Liver (tissue), 9 donors: ENCODE results near the gene XPR1. TPM values are rescaled to one million over a fixed set of nuclear protein-coding genes. Genes with fewer than 3 reads are reported as not detected.

Experiments
- DNase-seq: peaks from one replicate; pipeline ENCODE4 v3.0.0-alpha.2; 2017; ENCODE audit warnings: low spot score
- H3K27ac ChIP-seq, 2 donors: one replicate each; pipeline ENCODE4 v1.7.0; 2013; ENCODE audit warnings: inconsistent platforms in 2 of 2, low read length in 2 of 2, control low read depth in 1 of 2, low read depth in 1 of 2, mild to moderate bottlenecking in 1 of 2
- H3K27me3 ChIP-seq, 4 donors: one replicate each; pipeline versions ENCODE4 v1.6.1 to v1.7.0; 2013; ENCODE audit warnings: low read length in 3 of 4, inconsistent platforms in 1 of 4, mild to moderate bottlenecking in 1 of 4, moderate library complexity in 1 of 4; ENCODE audit not compliant: control insufficient read depth in 4 of 4, insufficient read depth in 4 of 4
- H3K36me3 ChIP-seq, 4 donors: one replicate each; pipeline versions ENCODE4 v1.6.1 to v1.7.0; 2013; ENCODE audit warnings: low read length in 3 of 4, mild to moderate bottlenecking in 3 of 4, low read depth in 1 of 4, moderate library complexity in 1 of 4; ENCODE audit not compliant: control insufficient read depth in 4 of 4, insufficient read depth in 3 of 4
- H3K4me1 ChIP-seq, 4 donors: one replicate each; pipeline versions ENCODE4 v1.6.1 to v1.7.0; 2013; ENCODE audit warnings: low read length in 3 of 4, mild to moderate bottlenecking in 3 of 4, moderate library complexity in 1 of 4; ENCODE audit not compliant: control insufficient read depth in 4 of 4, insufficient read depth in 4 of 4
- H3K4me3 ChIP-seq, 3 donors: one replicate each; pipeline versions ENCODE4 v1.6.1 to v1.7.0; 2013; ENCODE audit warnings: low read length in 3 of 3, control low read depth in 1 of 3, low read depth in 1 of 3, mild to moderate bottlenecking in 1 of 3
- H3K9ac ChIP-seq, 2 donors: one replicate each; pipeline ENCODE4 v1.7.0; 2013; ENCODE audit warnings: low read length in 2 of 2, mild to moderate bottlenecking in 2 of 2, moderate library complexity in 2 of 2, control low read depth in 1 of 2, low read depth in 1 of 2
- H3K9me3 ChIP-seq, 4 donors: one replicate each; pipeline versions ENCODE4 v1.6.1 to v1.7.0; 2013; ENCODE audit warnings: low read length in 3 of 4; ENCODE audit not compliant: control insufficient read depth in 4 of 4
- EGR1 ChIP-seq, 2 donors: IDR thresholded peaks; 2 replicates each; pipeline ENCODE4 v1.6.1; 2016 to 2018; ENCODE audit warnings: antibody characterized with exemption in 2 of 2, low read depth in 2 of 2
- FOXA1 ChIP-seq: IDR thresholded peaks from 2 replicates; pipeline ENCODE4 v1.6.1; 2016; ENCODE audit warnings: antibody characterized with exemption
- FOXA2 ChIP-seq: IDR thresholded peaks from 2 replicates; pipeline ENCODE4 v1.6.1; 2016; ENCODE audit warnings: antibody characterized with exemption
- HNF4A ChIP-seq, 2 donors: conservative IDR thresholded peaks; 2 replicates each; pipeline ENCODE4 v1.6.1; 2016; ENCODE audit warnings: antibody characterized with exemption in 2 of 2, mild to moderate bottlenecking in 2 of 2
- HNF4G ChIP-seq: IDR thresholded peaks from 2 replicates; pipeline ENCODE4 v1.6.1; 2016; ENCODE audit warnings: antibody characterized with exemption
- JUND ChIP-seq, 2 donors: IDR thresholded peaks; 2 replicates each; pipeline ENCODE4 v1.6.1; 2016; ENCODE audit warnings: antibody characterized with exemption in 2 of 2
- NR2F2 ChIP-seq: IDR thresholded peaks from 2 replicates; pipeline ENCODE4 v1.6.1; 2016; ENCODE audit warnings: antibody characterized with exemption
- RAD21 ChIP-seq, 2 donors: IDR thresholded peaks; 2 replicates each; pipeline ENCODE4 v1.6.1; 2016; ENCODE audit warnings: antibody characterized with exemption in 2 of 2, mild to moderate bottlenecking in 2 of 2
- RXRA ChIP-seq, 2 donors: IDR thresholded peaks; 2 replicates each; pipeline ENCODE4 v1.6.1; 2017 to 2018; ENCODE audit warnings: antibody characterized with exemption in 2 of 2, mild to moderate bottlenecking in 1 of 2
- SP1 ChIP-seq: IDR thresholded peaks from 2 replicates; pipeline ENCODE4 v1.6.1; 2018; ENCODE audit warnings: antibody characterized with exemption, mild to moderate bottlenecking
- TAF1 ChIP-seq: conservative IDR thresholded peaks from 2 replicates; pipeline ENCODE4 v1.6.1; 2016; ENCODE audit warnings: antibody characterized with exemption, mild to moderate bottlenecking
- WGBS: extraction: QIAGEN DNeasy Blood & Tissue Kit; methylation state at CpG from one replicate; pipeline ENCODE4 v1.1.7; 2013; 5-methylcytosine and 5-hydroxymethylcytosine counted together
- polyA plus RNA-seq, 2 donors: library from polyadenylated mRNA; stranded (reverse) in 1 of 2; unstranded in 1 of 2; fragments of 200-250 nt in 1 of 2; fragments of >200 nt in 1 of 2; fragmentation: Nextera tagmentation in 1 of 2; extraction: Ambion mirVana in 1 of 2; gene quantifications; one replicate each; pipeline versions ENCODE4 v1.2.1 to v1.2.3, GENCODE V29; 2013 to 2015
- total RNA-seq, 2 donors: library from RNA; depleted of rRNA; stranded (reverse); fragments of >200 nt; gene quantifications; one replicate each; pipeline ENCODE4 v1.2.3, GENCODE V29; 2014
- TF ChIP-seq, protein P1 (sequence below): IDR thresholded peaks from 2 replicates; pipeline ENCODE4 v1.6.1; 2016; ENCODE audit warnings: antibody characterized with exemption
- TF ChIP-seq, protein P2 (sequence below): IDR thresholded peaks from 2 replicates; pipeline ENCODE4 v1.6.1; 2016; ENCODE audit warnings: antibody characterized with exemption
- TF ChIP-seq, protein P3 (sequence below): fragments of 150-350 bp; IDR thresholded peaks from 2 replicates; pipeline ENCODE4 v1.5.1; 2017; ENCODE audit warnings: improper control_type of control experiment, low read depth, low read length; ENCODE audit not compliant: missing input control
- TF ChIP-seq, protein P4 (sequence below): IDR thresholded peaks from 2 replicates; pipeline ENCODE4 v1.6.1; 2016; ENCODE audit warnings: antibody characterized with exemption
- TF ChIP-seq, protein P5 (sequence below): IDR thresholded peaks from 2 replicates; pipeline ENCODE4 v1.6.1; 2016; ENCODE audit warnings: antibody characterized with exemption, mild to moderate bottlenecking
- donor health status: healthy.
- donor health status: healthy.
- donor health status: healthy.
- donor health status: healthy.
- donor health status: healthy.

Gene XPR1
- total and polyA plus RNA-seq, 4 donors: 1.8 to 14.3 (median 5.9) TPM

DNA sequence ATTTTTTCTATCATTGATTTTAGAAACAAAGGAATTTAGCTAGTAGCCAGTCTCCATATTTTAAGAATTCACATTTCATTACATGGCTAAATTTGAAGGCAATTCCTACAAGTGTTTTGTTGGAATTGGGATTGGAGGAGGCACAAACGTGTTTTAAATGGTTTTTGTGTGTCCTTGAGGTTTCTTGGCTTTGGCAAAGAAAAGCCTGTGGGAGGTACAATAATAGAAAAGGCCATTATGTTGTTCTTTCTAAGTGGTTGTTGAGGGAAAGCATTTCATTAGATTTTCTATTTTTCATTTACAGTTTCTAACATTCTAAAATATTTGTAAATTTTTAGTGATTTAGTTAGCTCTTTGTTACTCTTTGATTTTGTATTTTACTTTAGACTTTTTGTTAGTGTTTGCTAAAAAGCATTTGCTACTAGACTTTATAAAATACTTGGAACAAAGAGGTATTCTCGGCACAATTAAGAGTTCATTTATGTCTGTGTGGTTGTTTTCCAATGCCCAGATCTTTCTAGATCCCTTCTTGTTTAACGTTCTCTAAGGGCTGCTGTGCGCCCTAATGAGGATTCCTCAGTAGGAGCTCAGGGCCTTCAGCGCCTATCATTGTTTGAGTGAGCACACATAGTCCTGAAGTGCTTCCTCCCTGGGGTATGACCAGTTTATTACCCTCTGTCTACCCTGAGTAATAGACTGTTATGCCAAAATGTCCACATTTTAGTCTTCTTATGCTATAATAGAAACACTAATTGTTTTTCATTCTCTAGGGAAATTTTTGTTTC lies 210.9 kb downstream of the XPR1 start:
- TF ChIP-seq, protein P1, sequence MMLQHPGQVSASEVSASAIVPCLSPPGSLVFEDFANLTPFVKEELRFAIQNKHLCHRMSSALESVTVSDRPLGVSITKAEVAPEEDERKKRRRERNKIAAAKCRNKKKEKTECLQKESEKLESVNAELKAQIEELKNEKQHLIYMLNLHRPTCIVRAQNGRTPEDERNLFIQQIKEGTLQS: no peak
- TF ChIP-seq, protein P2, sequence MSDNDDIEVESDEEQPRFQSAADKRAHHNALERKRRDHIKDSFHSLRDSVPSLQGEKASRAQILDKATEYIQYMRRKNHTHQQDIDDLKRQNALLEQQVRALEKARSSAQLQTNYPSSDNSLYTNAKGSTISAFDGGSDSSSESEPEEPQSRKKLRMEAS: no peak
- TF ChIP-seq, protein P3, sequence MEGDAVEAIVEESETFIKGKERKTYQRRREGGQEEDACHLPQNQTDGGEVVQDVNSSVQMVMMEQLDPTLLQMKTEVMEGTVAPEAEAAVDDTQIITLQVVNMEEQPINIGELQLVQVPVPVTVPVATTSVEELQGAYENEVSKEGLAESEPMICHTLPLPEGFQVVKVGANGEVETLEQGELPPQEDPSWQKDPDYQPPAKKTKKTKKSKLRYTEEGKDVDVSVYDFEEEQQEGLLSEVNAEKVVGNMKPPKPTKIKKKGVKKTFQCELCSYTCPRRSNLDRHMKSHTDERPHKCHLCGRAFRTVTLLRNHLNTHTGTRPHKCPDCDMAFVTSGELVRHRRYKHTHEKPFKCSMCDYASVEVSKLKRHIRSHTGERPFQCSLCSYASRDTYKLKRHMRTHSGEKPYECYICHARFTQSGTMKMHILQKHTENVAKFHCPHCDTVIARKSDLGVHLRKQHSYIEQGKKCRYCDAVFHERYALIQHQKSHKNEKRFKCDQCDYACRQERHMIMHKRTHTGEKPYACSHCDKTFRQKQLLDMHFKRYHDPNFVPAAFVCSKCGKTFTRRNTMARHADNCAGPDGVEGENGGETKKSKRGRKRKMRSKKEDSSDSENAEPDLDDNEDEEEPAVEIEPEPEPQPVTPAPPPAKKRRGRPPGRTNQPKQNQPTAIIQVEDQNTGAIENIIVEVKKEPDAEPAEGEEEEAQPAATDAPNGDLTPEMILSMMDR: no peak
- TF ChIP-seq RAD21 (IDR thresholded peaks at IDR 0.05): no peak
- no peak for TF ChIP-seq JUND (IDR thresholded peaks at IDR 0.05)
- no peak for TF ChIP-seq RXRA (IDR thresholded peaks at IDR 0.05)
- no peak for TF ChIP-seq FOXA2
- TF ChIP-seq FOXA1: no peak
- TF ChIP-seq, protein P4, sequence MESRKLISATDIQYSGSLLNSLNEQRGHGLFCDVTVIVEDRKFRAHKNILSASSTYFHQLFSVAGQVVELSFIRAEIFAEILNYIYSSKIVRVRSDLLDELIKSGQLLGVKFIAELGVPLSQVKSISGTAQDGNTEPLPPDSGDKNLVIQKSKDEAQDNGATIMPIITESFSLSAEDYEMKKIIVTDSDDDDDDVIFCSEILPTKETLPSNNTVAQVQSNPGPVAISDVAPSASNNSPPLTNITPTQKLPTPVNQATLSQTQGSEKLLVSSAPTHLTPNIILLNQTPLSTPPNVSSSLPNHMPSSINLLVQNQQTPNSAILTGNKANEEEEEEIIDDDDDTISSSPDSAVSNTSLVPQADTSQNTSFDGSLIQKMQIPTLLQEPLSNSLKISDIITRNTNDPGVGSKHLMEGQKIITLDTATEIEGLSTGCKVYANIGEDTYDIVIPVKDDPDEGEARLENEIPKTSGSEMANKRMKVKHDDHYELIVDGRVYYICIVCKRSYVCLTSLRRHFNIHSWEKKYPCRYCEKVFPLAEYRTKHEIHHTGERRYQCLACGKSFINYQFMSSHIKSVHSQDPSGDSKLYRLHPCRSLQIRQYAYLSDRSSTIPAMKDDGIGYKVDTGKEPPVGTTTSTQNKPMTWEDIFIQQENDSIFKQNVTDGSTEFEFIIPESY: no peak
- no peak for TF ChIP-seq HNF4G
- TF ChIP-seq TAF1: no peak
- no peak for TF ChIP-seq EGR1 (IDR thresholded peaks at IDR 0.05; ENCODE audit: low read depth in 2 of 2)
- no peak for TF ChIP-seq SP1
- Histone ChIP-seq H3K9ac (no peak overlapping the region), H3K9me3 (no peaks in the 10 kb centered on the region), H3K27ac (no peak overlapping the region), H3K4me1 (no peaks in the 10 kb centered on the region), H3K36me3 (no peaks in the 10 kb centered on the region), H3K4me3 (no peak overlapping the region), H3K27me3 (no peaks in the 10 kb centered on the region)
- WGBS: 88% methylated on average over 5 of the region's 5 CpGs
- DNase-seq: no peak

DNA sequence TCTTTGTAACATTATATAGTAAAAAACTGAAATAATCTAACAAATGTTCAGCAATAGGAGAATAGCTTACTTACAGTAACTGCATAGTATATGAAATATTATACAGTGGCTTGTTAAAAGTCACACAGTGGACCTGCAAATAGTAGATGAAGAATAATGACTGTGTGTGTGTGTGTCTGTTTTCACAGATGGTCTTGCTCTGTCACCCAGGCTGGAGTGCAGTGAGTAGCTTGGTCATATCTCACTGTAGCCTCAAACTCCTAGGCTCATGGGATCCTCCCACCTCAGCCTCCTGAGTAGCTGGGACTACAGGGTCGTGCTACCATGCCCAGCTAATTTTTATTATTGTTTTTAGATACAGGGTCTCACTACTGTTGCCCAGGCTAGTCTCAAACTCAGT lies 213.5 kb downstream of the XPR1 start:
- no peaks in the 10 kb centered on the region for H3K9me3 ChIP-seq

DNA sequence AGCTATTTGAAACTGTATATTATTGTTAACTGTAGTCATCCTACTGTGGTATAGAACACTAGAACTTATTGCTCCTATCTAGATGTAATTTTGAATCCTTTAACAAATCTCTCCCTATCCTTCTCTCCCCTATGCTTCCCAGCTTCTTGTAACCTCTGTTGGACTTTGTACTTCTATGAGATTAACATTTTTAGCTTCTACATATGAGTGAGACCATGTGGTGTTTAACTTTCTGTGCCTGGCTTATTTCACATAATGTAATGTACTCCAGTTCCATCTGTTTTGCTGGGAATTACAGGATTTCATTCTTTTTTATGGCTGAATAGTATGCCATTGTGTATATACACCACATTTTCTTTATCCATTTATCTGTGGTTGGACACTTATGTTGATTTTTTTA lies 216.4 kb downstream of the XPR1 start:
- no peaks in the 10 kb centered on the region for H3K27me3 ChIP-seq
- H3K27ac ChIP-seq: no peak overlapping the region
- H3K4me3 ChIP-seq: no peak overlapping the region
- no peaks in the 10 kb centered on the region for H3K4me1 ChIP-seq
- DNase-seq: no peak
- no peaks in the 10 kb centered on the region for H3K36me3 ChIP-seq
- H3K9me3 ChIP-seq: no peaks in the 10 kb centered on the region
- no peak overlapping the region for H3K9ac ChIP-seq
- no peak for TF ChIP-seq HNF4A (conservative IDR thresholded peaks at IDR 0.05)
- no peak for TF ChIP-seq SP1
- TF ChIP-seq FOXA1: no peak
- TF ChIP-seq, protein P5, sequence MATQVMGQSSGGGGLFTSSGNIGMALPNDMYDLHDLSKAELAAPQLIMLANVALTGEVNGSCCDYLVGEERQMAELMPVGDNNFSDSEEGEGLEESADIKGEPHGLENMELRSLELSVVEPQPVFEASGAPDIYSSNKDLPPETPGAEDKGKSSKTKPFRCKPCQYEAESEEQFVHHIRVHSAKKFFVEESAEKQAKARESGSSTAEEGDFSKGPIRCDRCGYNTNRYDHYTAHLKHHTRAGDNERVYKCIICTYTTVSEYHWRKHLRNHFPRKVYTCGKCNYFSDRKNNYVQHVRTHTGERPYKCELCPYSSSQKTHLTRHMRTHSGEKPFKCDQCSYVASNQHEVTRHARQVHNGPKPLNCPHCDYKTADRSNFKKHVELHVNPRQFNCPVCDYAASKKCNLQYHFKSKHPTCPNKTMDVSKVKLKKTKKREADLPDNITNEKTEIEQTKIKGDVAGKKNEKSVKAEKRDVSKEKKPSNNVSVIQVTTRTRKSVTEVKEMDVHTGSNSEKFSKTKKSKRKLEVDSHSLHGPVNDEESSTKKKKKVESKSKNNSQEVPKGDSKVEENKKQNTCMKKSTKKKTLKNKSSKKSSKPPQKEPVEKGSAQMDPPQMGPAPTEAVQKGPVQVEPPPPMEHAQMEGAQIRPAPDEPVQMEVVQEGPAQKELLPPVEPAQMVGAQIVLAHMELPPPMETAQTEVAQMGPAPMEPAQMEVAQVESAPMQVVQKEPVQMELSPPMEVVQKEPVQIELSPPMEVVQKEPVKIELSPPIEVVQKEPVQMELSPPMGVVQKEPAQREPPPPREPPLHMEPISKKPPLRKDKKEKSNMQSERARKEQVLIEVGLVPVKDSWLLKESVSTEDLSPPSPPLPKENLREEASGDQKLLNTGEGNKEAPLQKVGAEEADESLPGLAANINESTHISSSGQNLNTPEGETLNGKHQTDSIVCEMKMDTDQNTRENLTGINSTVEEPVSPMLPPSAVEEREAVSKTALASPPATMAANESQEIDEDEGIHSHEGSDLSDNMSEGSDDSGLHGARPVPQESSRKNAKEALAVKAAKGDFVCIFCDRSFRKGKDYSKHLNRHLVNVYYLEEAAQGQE: no peak
- no peak for TF ChIP-seq RXRA (IDR thresholded peaks at IDR 0.05)
- TF ChIP-seq, protein P3: no peak
- TF ChIP-seq NR2F2: no peak
- TF ChIP-seq FOXA2: no peak
- no peak for TF ChIP-seq TAF1

More for the DNA sequence above, 213.5 kb downstream of the XPR1 start:
- no peaks in the 10 kb centered on the region for H3K36me3 ChIP-seq
- no peak for DNase-seq
- 96% methylated on average over 1 of the region's 1 CpG for WGBS
- H3K4me1 ChIP-seq: no peaks in the 10 kb centered on the region
- TF ChIP-seq, protein P2: no peak
- H3K27ac ChIP-seq: no peak overlapping the region
- no peak overlapping the region for H3K4me3 ChIP-seq
- H3K27me3 ChIP-seq: no peaks in the 10 kb centered on the region
- no peak overlapping the region for H3K9ac ChIP-seq
